Testis (tissue), 2 donors: ENCODE measurements around the gene RASAL2.

Source experiments
- CTCF ChIP-seq, 3 experiments: fragments of 450-650 bp in 2 of 3; fragments of 200-600 bp in 1 of 3; sonication (generic) in 1 of 3; IDR thresholded peaks; one replicate each; pipeline ENCODE4 v1.5.1; 2016 to 2019; ENCODE audit warnings: antibody characterized with exemption in 3 of 3, mild to moderate bottlenecking in 2 of 3, moderate library complexity in 1 of 3
- POLR2A ChIP-seq: fragments of 450-650 bp; IDR thresholded peaks from one replicate; pipeline ENCODE4 v1.6.1; 2017; ENCODE audit warnings: antibody characterized with exemption, mild to moderate bottlenecking, moderate library complexity

GRCh38 chr1:178450871-178451270, 357.0 kb downstream of the RASAL2 start:
- TF ChIP-seq CTCF (IDR thresholded peaks at IDR 0.05) (no peak), POLR2A (no peak)
